Endothelial cell of hepatic sinusoid (primary cell): Measurements from ENCODE around the gene ABLIM2.

Source experiments
- in situ Hi-C: cut with HindIII; loops from 2 replicates; pipeline ENCODE4 v1.10.0; 2017; ENCODE audit warnings: low sequenced_read_pairs

The ABLIM2 gene

DNA sequence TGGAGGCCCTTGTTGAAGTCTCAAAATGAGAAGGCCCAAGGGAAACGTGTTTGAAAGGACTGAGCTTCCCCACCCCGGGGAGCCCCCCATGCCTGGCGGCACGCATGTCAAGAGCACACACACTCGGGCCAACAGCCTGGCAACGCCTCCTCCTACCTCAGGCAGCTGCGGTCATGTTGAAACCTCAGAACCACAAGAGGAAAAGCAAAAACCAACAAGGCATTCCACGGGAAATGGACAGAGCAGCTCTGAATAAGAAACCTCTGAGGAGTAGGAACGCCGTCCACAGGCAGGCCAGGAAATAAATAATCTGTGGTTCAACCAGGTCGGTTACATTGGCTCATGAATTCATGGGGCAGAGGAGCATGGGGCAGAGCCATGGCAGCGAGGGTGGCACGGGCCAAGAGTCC lies 123.2 kb downstream of the ABLIM2 start:
- in situ Hi-C loops = no loop called here

DNA sequence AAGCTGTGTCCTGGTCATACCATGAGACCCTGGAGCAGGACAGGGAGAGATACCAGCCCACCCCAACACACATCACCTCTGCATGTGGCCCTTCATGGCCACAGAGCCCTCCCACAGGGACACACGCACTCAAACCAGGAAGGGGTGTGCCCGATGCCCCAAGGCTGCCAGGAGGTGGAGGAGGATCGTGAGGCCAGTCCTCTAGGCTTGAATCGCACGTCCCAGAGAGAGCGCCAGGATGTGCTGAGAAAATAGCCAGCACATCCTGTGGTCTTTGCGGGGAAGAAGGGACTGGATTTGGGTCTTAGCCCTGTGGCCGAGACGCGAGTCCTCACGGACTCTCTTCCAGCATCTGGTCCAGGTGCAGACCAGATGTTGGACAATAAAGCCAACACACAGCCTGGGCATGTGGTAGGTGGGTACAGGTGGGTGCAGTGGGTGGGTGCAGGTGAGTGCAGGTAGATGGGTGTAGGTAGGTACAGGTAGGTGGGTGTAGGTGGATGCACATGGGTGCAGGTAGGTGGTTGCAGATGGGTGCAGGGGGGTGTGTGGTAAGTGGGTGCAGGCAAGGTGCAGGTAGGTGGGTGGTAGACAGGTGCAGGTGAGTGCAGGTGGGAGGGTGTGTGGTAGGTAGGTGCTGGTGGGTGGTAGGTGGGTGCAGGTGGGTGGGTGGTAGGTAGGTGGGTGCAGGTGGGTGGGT lies 124.6 kb downstream of the ABLIM2 start:
- in situ Hi-C loops = no loop called here

DNA sequence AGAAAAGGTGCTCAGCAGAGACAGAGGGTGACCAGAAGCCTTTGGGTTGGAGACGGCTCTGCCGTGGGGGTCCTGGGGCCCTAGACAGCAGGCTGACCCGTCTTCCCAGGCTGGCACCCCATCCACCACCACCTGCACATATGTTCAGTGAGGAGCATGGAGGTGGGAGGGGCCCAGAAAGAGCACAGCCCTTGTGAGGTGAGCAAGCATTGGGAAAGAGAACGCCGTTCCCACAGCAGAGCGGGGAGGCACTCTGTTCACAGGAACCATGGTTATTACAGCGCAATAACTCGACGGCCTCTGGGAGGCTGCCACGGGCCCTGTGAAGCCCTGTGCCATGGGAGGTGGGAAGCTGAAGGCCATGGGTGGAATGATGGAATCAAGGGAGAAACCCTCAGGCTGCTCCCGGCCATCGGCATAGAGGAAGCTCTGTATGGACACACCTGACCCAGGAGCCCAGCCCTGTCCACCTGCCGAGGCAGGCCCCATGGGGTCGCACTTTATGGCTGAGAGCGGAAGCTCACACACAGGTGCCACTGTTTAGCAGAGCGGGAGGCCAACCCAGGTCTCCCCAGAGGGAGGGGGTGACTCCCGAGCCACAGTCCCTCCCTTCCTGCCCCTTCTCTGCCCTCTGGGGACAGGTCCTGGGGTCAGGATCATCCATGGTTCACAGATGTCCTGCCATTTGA lies 125.4 kb downstream of the ABLIM2 start:
- in situ Hi-C loops = no loop called here

DNA sequence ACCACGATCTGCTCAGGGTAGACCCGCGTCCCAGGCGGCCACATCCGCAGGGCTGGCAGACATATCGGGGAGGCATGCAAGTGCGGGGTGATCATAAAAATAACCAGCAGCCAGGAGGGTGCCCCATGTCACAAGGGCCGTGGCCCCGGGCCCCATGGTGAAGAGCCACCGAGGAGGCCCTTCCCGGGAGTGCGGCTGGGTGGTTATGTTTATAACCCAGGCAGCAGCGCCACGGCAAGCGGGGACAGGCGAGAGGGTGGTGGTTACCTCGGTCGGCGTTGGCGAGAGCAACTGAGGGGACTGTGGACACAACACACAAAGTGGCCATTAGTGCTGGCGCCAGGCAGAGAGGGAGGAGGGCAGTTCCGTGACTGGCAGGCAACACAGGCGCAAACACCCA lies 126.2 kb downstream of the ABLIM2 start:
- in situ Hi-C loops = no loop called here

DNA sequence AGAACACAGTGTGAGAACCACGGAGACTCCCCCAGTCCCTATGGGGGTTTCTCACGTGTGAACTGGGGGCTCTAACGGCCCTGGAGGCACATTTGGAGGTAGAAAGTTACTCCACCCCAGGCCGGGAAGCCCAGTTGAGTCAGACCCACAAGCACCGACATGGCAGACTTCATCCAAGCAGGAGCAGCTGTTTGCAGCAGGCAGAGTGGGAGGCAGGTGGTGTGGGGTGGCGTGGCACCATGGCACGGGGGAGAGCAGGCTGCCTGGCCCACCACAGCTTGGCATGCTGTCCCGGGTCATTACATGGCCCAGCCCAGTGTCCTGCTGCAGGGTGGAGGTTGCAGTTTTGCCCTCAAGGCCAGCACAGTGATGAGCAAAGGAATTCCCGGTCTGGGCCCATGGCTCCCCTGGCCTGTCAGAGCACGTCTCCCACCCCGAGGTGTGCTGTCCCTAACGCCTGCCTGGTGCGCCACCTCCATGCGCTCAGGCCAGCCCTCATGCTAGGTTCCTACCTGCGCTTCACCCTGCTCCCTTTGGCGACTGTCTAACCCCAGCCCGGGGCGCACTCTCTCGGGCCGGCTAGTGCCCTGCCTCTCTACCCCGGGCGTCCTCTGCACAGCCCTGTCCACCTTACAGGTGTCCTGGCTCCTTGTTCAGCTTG lies 128.4 kb downstream of the ABLIM2 start:
- in situ Hi-C loops = no loop called here

DNA sequence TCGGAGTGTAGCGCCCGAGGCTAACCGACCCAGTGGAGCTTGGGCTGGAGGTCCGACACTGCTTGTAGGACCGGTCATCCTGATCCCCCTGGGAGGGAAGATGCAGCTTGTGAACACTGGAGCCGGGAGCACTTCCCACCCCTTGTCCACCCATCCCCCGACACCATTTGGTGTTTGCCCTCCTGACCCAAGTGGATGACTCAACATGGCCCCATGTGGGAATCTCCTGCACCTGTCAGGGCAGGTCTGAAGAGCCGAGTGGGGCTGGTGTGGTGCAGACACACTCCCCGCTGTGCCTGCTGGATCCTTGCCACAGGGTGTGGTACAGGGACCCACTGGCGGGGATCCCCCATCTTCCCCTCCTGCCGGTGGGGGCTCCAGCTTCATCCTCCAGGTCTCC lies 128.9 kb downstream of the ABLIM2 start:
- in situ Hi-C loops = no loop called here

DNA sequence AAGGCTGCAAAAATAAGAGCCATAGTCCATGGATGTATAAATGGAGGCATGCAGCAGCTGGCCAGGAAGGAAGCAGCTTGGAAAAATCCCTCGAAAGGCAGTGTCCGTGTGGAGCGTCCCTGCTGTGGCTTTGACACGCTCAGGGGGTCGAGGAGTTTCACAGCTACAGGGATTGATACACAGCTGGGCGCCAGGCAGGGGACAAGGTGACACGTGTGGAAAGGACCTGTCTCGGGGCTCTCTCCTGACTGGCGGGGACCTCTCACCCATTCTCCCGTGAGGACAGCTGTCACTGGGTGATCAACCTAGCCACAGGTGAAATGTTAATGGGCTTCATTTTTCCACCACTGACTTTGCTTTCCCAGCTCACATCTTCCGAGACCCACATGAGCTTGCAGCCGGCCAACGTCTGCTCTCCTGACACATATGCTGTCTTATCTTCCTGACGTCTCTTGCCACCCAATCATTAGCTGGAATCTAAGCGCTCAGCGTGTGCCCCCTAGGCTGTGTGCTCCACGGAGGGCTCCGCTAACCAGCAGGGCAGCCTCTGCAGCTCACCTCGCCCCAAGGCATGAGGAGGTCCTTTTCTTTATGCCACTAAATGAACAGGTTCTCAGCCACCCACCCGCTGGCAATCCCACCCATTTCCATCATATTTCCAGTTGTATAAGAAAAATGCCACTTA lies 129.6 kb downstream of the ABLIM2 start:
- in situ Hi-C loops = no loop called here

DNA sequence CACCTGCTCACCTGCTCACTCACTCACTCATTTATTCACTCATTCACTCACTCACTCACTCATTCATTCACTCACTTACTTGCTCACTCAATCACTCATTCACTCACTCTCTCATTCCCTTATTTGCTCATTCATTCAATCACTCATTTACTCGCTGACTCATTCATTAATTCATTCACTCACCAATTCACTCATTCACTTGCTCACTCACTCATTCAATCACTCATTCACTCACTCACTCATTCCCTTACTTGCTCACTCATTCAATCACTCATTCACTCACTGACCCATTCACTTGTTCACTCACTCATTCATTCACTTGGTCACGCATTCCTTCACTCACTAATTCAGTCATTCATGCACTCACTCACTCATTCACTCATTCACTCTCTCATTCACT lies 130.2 kb downstream of the ABLIM2 start:
- in situ Hi-C loops = no loop called here

DNA sequence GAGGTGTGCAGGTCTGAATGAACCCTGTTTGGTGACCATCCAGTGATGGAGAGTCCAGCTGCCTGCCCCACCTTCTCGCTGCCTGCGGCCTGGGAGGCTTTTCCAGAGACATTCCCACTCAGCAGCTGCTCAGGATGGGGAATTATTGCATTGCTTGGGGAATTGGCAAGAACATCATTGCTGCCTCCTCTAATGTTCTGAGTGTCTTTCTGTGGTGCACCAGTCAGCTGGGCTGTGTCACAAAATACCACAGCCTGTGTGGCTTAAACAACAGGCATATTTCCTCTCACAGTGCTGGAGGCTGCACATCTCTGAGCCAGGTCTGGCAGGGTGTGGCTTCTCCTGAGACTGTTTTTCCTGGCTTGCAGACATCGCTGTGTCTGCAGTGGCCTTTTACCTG lies 132.2 kb downstream of the ABLIM2 start:
- in situ Hi-C loops = no loop called here

DNA sequence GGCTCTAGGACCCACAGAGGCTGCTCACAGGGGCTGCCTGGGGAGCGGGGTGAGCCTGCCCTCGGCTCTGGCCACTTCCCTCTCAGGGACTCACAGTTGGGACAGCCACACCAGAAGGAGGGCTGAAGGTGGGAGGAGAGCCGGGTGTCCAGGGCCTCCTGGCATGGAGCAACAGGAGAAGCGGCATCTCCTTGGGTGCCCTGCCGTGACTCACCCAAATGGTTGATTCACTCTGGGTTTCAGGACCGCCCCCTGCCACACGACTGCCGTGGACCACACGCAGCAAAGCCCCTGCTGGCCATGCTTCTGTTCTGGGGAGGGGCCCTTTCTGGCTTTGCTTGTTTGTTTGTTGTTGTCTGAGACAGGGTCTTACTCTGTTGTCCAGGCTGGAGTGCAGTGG lies 132.9 kb downstream of the ABLIM2 start:
- in situ Hi-C loops = no loop called here

DNA sequence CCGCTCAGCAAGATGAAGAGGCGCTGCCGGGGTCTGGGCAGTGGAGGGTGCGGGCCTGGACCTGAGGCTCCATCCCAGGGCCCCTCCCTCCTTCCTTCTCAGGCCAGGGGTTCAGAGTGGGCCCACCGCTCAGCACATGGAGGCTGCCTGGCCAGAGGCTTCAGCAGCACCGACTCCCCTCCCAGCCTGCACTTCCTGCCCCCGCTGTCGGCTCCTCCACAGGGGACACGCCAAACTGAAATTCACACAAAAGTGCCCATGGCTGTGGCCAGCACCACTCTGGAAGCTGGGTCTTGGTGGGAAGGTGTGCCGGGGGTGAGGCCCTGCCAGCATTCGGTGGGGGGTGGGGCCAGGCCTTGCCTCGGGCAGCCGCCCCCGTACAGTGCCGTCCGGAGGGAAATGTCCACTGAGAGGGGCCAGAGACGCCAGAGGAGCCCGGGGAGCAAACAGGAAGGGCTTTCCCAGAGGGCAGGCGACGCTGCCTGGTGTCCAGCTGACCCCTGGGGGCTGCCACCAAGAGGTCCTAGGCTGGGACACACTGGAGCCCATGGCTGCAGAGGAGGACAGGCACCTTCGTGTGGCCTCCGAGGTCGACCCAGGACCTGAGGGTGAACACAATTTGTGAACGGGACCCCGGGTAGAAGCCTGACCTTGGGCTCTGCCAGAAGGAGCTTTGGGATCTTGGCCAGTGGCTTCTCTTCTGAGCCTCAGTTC lies 134.4 kb downstream of the ABLIM2 start:
- in situ Hi-C loops = no loop called here

DNA sequence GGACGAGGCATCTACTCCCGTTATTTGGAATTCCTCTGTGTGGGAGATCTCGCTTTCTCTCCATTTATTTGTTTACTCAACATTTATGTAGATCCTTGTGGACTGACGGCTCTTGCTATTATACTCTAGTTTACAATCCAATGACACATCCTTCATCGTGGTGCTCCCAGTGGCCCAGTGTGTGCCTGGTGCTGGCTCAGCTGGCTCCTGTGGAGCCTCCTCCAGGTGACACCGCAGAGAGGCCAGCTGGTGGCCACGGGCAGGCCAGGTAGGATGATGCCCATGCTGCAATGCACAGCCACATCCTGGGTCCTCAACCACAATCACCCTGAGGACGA lies 134.9 kb downstream of the ABLIM2 start:
- in situ Hi-C loops = no loop called here

DNA sequence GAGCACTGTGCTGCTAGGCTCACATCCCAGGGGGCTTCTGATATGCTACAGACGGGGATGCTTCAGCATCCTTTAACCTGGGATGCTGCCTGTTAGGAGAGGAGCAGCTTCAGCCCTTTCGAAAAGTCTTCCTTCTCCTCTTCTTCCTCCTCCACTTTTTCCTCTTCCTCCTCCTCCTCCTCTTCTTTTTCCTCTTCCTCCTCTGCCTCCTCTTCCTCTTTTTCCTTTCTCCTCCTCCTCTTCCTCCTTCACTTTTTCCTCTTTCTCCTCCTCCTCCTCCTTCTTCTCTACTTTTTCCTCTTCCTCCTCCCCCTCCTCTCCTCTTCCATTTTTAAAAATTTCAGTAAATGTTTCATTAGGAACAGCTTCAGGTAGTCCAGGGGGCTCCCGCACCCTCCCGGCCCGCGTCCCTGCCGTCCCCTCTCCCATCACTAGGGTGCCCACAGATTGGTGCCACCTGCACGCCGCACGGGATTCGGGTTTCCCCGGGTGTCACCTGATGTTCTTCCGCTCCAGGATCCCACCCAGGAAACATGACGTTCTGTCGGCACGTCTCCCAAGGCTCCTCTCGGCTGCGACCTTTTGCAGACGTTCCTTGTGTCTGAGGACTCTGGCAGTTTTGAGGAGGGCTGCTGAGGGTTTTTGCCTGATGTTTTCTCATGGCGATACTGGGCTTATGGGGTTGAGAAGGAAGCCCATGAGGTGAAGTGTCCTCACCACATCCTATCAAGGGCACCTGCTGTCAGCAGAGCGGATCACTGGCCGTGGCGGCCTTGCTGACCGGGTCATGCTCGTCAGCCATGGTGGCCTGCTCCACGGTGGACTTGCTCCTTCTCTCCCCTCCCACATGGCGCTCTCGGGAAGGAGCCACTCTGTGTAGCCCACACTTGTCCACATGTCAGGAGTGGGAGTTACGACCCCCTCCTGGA lies 135.6 kb downstream of the ABLIM2 start:
- in situ Hi-C loops = no loop called here

DNA sequence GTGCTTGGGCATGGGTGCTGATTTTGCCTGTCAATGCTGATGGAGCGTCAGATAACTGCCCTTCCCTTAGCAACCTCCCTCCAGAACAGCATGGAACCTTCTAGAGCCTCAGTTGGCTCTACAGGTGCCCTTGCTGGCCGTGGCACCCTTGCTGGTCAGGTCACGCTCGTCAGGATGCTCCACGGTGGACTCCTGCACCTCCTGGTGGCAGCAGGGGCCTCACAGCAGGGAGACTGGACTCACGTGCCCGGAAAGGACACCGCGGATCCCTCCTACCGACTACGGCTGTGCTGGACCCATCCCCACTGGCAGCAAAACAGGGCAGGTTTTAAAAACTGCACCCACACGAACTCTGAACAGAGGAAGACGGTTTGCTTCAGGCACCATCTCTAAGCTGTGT lies 136.8 kb downstream of the ABLIM2 start:
- in situ Hi-C loops = no loop called here

DNA sequence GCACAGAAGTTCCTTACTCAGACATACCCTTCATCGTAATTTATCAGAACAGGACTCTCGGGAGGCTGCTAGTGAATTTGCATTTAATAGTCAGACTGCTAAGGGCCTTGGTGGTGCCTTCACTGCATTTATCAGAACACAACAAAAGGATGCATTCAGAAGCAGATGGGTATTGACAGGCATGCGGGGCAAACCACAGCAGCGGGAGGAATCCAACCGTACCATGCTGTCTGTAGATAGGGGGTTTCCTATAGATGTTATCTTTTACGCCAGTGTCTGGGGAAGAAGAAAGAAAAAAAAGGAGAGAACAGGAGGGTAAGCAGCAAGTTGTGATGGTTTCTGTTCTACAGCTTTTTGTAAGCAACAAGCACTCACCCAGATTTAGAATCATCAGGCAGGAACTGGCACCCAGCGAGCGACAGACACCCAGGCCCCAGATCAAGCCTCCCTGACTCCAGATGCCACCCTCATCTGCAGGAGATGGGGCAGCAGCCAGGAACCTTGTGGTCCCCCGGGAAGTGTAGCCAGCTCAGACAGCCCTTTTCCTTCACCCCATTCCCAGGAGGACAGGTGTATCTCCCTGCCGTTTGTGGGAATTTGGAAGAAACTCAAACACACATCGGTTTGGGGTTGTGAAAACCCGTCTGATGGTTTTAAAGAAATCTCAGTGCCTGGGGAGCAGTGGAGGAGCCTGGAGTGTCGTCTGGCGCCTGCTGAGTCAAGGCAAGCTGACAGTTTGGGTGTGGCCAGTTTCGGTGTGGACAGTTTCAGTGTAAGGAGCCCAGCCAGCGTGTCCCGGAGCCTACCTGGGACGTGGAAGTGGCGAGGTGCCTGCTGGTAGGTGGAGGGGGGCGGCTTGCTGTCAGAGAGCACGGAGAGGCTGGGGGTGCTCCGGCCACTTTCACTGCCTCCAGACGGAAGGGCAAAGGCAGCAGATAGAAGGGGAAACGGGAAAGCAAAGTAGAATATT lies 138.9 kb downstream of the ABLIM2 start:
- in situ Hi-C loops = no loop called here

DNA sequence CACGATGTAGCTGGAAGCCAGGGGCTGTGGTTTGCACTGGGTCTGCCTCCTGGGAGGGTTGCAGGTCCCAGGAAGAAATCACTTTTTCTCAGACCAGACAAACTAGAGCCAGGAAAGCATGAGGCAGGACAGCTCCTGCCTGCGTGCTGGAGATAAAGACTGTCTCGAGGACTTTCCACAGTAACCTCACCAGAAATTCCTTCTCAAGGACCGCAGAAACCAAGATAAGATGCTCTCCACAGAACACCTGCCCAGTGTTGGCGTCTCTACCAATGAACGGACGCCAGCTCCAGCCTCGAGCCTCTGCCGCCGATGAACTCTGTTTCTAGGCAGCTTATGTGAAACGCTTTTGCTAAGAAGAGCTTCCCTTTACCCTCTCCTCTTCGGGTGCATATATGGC lies 142.1 kb downstream of the ABLIM2 start:
- in situ Hi-C loops = no loop called here

DNA sequence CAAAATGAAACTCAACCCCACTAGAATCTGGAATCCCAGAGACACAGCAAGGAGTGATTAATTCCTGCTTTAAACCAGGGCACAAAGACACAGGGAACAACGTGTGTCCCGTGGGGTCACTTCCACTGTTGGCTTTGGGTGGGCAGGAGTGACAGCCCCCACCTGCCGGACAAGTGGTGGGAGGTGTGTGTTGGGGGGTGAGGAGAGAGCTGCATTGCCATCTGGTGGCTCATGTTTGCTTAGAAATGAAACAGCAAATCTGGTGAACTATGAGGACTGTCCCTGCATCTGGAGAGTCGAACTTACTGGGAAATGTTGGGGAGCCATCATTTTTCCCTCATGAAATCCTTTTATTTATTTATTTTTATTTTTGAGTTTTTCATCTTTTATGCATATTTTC lies 143.1 kb downstream of the ABLIM2 start:
- in situ Hi-C loops = no loop called here

DNA sequence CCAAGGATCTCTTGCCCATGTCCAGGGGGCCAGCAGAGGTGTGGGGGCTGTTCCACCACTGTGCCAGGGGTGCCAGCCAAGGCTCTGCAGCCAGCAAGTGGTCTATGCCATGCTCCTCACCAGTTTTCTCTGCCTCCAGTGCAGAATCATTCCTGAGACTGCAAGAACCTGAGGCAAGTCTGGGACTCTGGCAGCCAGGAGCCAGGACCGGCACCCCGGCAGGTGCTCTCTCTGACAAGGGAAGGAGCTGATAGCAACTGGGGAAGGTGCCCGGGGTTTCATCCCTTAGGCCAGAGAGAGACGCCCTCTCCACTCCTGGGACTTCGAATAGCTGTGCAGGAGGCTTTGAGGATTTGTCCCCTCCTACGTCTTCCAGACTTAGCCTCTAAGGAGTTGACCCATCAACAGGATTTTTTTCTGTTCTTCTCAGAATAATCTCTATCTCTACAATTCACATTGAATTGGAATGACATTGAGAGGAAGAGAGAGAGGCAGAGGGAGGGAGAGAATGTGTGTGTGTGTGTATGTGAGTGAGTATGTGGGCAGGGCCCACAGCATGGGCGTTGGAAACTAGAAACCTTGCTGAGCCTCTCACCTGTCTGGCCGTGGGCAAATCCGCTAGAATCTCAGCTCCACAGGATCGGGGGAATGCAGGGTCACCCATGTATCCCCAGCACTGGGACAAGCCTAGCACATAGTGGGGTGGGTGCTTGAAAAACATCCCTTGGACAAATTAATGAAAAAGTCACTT lies 144.5 kb downstream of the ABLIM2 start:
- in situ Hi-C loops = no loop called here
